NCI-H1436 treated with DMSO at 0.1 percent for 48 hours (cell line): ENCODE data around the gene TAC3.
"Not testable (repeated sequence)": the region's sequence is repeated elsewhere in the genome, so short reads cannot be mapped to it uniquely, and the experiment has no call there.

Source experiments
- DNase-seq: peaks from one replicate; lab custom pipeline; 2025; lab: John Stamatoyannopoulos, UW

The TAC3 gene

DNA sequence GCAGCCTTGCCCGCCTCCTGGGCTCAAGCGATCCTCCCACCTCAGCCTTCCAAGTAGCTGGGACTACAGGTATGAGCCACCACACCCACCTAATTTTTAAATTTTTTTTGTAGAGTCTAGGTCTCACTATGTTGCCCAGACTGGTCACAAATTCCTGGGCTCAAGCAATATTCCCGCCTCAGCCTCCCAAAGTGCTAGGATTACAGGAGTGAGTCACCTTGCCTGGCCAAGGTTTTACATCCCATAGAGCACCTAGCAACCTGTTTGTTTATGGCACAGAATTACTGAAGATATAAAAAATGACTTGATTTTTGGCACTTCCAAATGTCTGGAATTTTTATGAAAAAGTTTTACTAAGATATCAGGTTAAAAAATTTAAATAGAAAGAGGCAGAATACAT lies 17.1 kb upstream of the TAC3 start:
- DNase-seq, result no peak

DNA sequence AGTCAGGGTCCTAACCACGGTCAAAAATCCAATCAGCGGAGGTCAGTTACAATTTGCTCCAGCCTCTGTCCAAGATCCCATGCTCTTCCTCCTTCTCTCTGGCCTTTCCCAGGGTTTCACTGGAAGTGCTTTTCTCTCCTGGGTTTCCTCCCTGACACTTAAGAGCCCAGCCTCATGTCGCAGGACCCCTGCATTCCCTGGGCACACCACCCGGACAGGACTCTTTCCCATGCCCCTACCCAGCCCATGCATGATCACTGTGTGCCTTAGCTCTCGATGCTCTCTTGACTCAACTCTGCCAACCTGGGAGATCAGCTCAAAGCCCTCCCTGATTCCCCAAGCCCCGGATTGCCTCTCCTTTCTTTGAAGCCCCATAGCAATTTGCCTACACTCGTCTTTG lies 15.5 kb upstream of the TAC3 start:
- no peak for DNase-seq

DNA sequence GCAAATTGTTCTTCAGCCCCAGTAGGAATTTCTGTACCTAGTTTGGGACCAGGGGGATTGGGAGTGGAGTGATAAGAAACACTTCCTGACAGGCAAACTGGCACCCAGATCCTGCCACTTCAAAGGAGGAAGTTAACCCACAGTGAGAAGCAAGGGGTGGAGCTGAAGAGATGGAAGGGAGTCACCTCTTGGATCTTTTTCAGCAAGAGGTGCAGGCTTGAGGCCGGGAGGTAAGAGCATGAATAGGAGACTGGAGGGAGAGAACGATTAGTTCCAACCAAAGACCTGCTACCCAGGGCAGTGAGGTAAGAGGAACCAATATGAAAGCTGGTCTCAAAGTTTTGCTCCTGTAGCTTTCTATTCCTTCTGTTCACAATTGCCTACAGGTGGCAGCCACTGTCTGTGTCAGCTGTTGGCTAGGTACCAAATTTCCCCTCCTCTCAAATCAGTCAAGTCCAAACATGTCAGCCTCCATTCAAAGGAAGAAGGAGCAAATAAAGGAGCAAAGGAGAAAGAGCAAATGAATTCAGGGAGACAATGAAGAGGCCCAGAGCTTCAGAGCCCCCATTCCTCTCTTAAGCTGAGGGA lies 14.9 kb upstream of the TAC3 start:
- peak; percentile 82 for DNase-seq

DNA sequence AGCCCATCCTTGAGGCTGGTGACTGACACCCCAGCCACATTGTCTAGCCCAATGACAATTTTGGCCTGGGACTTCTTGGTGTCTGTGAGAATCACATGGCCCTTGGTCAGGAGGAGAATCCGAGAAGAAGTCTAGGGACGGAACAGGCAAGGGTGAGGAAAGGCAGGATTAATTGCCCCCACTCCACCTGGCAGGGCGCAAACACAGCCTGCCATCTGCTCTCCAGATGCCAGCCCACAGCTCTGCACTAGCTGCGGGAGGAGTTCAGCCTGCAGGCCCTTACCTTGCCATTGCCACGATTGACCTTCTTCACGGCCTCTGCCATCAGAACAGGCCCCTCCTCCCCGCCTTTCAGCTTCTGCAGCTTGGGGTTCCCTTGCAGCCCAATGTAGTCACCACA lies 13.1 kb upstream of the TAC3 start:
- no peak for DNase-seq

DNA sequence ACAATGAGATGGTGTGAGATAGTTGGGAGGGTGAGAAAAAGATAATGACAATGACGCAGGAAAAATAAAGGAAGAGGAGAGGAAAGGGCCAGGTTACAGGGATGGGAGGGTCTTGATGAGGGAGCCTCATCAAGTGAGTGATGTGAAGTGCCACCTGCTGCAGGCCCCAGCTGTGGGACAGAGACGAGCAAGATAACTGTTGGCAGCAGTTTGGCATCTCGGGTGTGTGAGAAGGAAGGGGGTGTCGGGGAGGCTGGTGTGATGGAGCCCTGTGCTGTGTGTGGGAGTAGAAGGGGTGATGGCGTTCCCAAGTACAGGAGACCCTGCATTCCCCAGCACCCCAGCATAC lies 11.4 kb upstream of the TAC3 start:
- DNase-seq, result no peak

DNA sequence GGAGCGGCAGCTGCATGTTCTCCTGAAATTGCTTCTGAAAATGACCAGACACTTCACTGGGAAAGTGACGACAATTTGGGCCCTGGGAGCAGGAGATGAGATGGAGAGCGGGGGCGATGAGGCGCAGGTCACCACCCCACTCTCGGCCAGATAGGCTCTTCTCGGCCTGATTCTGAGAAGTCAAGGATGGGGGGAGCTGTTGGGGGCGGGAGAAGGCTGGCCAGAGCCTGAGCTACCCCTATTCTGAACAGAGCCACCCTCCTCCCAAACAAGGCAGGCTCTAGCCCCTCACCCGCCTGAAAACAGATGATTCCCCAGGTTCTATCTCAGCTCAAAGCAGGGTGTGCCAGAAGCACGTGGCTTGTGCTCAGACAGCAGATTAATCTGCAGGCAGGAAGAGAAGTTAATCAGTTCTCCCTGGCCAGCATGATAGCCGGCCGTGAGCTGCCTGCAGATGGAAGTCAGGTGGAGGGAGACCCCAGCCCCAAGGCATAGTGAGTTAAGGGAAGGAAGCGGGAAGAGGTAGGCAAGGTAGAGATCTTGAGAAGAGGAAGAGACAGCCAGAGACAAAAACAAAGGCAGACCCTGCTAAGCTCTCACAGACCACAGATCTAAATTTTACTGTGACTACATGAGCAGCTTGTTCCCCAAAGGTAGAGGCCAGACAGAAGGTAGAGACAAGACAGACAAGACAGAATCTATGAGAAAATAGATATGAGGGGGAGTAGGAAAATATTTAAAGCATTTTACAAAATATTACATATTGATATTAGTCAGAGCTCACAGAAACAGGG lies 10.9 kb upstream of the TAC3 start:
- DNase-seq, result no peak

DNA sequence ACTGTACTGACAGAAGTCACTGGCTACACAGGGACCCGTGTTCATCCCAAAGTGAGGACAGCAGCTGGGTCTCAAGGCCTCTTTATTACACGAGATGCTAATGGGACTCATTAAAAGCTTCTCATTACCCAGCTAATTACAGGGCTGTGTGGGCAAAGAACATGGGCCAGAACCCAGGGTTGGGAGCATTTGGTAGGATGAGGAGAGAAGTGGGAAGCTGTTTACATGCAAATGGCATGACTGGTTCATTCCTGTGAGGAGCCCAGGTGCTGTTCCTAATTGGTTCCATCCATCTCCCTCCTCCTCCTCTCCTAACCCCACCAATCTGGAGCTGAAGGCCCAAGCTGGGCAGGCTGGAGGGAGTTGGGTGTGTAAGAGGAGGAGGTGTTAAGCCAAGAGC lies 8.9 kb upstream of the TAC3 start:
- no peak for DNase-seq

DNA sequence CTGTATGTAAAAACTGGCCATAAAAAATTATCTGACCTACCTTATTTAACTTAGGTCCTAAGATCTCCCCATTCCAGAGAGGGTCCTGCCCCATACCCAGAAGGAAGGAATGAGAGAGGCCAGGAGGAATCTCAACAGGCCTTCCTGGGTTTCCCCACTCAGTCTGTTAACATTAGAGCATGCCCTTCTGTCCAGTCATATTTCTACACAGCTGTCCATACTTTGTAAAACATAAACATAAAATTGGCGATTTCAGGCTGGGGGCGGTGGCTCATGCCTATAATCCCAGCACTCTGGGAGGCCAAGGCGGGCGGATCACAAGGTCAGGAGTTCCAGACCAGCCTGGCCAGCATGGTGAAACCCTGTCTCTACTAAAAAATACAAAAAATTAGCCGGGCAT lies 6.0 kb upstream of the TAC3 start:
- DNase-seq, result not testable (repeated sequence)

DNA sequence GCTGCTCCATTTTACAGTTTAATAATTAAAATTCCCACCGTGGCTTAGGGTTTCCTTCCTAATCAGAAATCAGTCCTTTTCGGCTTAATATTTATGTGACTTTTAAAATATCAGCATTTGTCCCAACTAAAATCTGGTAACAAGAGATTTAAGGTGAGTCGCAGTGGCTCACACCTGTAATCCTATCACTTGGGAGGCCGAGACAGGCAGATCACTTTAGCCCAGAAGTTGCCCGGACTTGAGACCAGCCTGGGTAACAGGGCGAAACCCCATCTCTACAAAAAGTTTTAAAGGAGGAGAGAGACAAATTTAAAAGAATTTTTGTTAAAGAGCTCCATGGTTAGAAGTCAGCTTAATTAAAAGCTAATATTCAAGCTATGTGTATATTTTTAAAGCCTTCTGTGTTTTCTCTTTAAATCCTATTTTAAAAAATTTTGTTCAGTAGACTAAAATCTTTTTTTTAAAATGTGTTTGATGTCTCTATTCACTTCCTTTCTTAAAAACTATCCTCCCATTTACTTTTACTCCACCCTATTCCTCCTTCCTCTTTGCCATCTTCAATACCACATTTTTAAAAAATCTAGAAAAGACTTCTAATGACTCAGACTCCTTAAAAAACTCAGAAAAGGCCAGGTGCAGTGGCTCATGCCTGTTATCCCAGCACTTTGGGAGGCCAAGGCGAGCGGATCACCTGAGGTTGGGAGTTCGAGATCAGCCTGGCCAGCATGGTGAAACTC lies 3.8 kb upstream of the TAC3 start:
- DNase-seq, result no peak

DNA sequence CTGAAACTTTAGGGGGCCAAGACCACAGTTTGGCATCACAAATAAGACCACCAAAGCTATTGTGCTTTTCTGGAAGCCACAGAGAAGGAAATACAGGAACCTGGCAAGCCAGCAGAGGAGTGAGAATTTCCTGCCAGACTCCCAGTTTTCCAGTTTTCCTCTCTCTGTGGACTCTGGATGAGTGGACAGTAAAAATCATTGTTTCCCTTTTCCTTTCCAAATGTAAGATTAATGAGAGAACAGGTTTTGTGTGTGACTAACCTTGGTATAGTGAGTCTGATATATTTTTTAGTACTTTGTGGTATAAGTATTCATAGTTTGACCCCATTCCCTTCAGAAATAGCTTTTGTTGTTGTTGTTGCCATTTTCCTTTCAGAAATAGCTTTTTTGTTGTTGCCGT lies 2.6 kb upstream of the TAC3 start:
- no peak for DNase-seq

DNA sequence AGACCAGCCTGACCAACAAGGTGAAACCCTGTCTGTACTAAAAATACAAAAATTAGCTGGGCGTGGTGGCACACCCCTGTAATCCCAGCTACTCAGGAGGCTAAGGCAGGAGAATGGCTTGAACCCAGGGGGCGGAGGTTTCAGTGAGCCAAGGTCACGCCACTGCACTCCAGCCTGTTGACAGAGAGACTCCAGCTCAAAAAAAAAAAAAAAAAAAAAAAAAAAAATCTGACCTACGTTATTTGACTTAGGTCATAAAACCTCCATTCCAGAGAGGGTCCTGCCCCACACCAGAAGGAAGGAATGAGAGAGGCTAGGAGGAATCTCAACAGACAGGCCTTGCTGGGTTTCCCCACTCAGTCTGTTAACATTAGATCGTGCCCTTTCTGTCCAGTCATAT lies 2.0 kb upstream of the TAC3 start:
- DNase-seq, result not testable (repeated sequence)

DNA sequence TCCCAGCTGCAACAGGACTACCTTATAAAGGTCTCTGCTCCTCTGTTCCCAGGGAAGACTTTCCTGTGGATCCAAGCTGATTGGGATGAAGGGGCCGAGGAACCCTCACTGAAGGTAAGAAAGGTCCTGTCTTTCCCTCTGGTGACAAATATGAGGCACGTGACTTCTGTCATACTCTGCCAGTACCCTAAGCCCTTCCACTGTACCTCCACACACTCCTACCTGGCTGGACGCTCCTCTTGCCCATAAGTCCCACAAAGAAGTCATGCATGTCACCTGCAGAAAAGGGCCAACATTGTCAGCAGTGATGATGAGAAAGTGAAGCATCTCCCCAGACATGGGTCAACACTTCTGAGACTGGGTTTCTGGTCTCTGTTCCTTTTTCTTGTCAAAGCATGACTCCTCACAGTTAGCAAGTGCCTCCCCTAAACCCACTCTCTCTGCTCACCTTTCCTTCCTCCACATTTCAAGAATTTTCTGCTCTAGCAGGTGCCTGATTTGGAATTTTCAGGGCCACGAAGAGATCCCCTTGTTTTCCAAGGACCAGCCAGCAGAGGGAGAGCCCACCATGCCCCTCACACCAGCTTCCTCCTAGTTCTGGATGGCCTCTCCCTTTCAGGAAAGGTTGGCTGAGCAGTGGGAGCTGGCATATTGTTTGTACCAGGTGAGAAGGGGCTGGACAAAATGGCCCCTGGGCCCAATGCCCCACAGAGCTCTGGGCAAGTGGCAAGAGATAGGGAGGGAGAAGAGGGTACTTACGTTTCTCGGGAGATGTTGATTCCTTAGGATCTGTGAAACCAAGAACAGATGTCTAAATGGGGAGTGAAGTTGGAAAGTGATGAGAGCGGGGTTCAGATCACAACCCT lies 3.5 kb downstream of the TAC3 start:
- DNase-seq, result no peak

DNA sequence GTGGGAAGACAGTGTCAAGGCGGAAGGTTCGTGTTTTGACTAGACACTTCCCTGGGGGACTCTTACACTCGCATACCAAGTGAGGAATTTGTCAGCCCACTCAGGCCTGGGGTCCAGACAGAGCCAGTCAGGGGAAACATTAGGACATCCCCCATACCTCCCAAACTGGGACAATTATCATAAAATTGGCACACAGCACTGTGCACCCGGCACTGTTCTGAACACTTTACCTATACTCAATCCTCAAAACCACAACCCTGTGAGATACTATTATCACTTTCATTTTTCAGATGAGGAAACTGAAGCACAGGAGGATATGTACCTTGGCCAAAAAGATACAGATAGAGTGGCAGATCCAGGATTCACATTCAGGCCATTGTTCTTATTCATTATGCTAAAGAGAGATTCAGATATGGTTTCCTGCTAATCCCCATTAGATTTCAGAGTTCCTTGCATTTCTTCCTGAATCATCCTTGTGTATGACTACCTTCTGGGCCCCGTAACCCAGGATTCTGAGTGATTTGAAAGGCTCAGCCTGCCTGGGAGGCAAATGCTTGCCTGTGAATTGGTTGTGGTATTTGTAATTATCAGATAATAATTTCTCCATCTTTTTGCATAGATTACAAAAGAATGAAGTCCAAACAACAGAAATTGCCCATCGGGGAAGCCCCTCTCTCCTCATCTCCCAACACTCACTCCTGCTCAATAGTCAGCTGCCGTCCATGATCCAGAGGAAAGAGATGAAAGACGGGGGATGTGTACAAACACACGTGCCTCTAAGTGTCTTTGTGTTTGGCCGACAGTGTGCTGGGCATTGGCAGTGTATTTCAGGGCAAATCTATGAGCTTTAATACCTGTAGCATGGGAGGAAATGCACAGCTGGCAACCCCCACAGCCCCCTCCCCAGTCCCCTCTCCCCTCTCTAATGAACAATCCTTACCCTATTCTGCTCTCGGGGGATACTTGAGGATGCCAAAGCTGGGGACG lies 4.6 kb downstream of the TAC3 start:
- no peak for DNase-seq

DNA sequence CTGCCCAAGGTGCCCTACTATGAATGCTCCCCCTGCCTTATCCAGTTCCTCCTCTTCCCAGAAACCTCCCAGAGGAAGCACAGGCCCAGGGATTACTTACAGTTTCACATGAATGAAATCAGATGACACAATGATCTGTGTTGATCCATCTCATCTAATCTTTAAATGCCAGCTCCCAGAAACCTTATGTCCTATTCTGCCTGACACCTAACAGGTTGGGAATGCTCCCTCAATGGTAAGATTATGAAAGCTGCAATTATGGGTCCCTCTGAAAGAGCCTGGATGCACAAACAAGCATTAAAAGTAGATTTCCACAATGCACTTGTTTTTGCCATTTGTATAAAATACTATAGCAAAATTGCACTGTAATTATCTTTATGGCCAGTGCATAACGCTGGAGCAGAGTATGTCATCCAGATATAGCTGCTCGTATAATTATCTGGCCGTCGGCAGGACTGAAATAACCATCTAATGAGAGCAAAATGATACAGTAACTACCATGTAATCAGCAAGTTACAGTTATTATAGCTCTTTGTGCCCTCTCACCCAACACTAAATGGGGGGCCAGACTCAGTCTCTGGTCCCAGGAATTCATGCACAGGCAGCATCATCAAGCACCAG lies 5.6 kb downstream of the TAC3 start:
- no peak for DNase-seq

DNA sequence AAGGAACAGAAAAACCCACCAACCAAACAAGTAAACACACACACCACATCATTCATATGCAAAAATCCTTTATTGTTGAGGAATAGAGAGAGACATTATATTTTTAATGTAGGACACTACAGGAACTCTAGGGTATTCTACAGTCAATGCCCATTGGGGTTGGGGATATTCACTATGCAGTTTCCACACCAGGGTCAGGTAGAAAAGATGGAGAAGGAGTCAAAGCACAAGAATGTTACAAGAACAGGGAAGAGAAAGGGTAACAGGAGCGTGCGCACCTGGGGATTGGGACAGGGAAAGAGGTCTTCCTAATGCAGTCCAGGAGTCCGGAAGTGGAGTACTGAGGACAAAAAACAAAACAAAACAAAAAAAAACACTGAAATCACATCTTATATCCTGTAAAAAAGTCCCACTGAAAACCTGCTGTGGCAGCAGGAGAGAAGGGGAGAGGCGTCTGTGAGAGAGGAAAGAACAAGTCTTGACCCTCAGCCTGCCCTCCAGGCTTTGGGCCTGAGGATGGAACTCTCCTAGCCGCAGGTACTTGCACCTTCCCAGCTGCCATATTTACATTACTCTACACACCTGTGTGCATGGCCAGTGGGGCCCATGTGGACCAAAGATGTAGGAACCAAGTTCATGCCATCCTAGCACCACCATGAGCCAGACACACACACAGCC lies 6.2 kb downstream of the TAC3 start:
- no peak for DNase-seq

DNA sequence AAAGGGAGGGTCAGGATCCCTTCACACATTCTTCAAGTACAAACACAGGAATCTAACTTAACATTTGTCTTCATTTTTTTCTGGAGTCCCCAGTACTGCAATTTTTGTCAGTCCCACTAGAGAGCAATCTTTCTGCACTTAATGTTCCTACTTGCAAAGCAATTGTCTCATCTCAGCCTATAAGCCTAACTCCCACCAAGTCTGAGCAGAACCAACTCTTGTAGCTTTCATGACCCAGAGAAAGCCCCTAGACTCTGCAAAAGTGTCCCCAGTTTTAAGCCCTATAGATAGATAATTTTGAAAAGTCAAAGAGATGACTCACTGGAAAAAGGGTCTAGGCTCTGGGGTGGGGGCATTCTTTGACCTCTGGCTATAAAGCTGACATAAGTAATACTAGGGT lies 8.2 kb downstream of the TAC3 start:
- no peak for DNase-seq

DNA sequence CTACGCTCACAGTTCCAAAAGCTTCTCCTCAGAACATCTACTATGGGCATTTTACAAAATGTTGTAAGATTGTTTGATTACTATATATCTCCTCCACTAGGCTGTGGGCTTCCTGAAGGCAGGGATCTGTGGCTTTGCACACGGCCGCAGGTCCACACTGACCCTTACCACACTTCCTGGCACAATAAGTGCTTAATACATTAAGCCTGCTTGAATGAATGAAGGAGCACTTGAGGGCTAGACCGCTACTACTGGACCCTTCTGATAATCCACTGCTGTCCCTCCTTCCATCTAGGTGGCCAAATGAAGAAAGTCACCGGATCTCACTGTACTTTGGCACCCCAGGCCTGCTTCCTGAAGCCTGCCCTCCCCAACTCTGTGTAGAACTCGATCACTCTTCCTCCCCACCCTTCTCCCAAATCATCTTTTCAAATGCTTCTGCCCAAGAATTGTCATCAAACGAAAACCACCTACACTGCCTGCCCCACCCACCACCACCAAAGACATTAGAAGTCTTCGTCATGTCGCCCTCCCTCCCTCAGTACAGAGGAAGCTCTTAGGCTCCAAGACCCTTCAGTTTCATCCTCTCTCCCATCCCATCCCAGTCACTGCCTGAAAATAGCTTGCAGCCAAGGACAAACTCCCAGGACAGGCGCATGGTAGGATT lies 9.4 kb downstream of the TAC3 start:
- DNase-seq, result no peak

DNA sequence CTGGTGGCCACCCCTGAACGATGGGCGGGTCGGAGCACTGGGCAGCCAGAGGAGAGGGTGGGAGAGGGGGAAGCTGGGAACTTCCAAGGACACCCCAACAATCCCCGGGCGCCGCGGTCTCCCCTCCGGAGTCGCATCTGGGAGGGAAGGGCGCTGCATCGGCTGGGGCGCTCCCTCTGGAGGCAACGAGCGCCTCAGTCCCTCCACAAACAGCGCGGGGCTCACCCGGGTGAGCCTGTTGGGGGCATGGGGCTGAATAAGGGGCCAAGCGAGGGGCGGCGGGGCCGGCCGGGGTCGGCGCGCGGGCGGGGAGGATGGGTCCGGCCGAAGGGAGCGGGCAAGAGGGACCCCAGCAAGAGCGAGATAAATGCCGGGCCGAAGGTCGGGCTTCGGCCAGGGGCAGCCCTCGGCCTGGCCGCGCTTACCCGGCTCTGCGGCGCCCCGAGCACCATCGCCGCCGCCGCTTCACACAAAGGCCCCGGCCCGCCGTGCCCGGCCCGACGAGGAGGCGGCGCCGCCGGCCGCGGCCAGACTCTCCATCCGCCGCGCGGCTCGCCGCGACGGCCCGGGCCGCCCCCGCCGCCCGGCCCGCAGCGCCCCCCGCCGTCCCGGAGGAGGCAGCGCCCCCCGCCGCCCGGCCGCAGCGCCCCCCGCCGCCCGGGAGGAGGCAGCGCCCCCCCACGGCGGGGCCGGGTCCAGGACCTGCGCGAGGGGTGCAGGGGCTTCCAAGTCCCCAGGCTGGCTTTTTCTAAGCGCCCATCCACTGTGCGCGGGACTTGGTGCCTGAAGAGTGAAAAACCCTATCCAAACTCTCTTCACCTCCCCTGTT lies 10.1 kb downstream of the TAC3 start, which contains the start of gene ZBTB39:
Gene ZBTB39, minus strand, starts transcription at position 567 of the 829 bp plus-strand sequence. CDS start 1,629 bp downstream, outside the sequence.
- DNase-seq, result no peak

DNA sequence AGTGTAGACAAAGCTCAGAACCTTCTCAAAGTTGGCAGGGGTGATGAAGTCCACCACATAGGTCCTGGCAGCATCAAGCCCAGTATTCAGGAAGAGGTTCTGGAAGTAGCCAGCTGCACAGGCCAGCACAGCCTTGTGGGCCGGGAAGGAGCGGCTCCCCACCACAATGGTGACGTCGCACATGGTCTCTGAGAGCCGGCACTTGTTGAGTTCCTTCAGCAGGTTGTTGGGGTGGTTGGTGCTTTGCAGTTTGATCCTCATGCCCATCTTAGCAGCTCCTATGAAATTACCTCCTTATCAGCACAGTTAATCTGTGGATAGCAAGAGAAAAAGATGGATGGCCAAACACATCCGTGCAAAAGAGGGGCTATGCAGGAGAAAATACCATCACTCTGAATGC lies 11.7 kb downstream of the TAC3 start:
- no peak for DNase-seq
